Stomach (tissue), 4 donors: ENCODE data around the gene SEMA5A.

ENCODE experiments used
- CTCF ChIP-seq, 7 experiments: fragments of 450-650 bp in 4 of 7; fragments of 200-600 bp in 3 of 7; sonication (generic) in 3 of 7; IDR thresholded peaks; one replicate each; pipeline ENCODE4 v1.5.1; 2016 to 2019; ENCODE audit warnings: antibody characterized with exemption in 7 of 7, control low read depth in 2 of 7, mild to moderate bottlenecking in 1 of 7
- EP300 ChIP-seq: sonication (generic); formaldehyde crosslinking; IDR thresholded peaks from one replicate; pipeline ENCODE4 v1.6.1; 2017; ENCODE audit warnings: antibody characterized with exemption
- POLR2A ChIP-seq, 4 donors: fragments of 450-650 bp; IDR thresholded peaks; one replicate each; pipeline ENCODE4 v1.6.1; 2016; ENCODE audit warnings: antibody characterized with exemption in 4 of 4, control low read depth in 2 of 4, mild to moderate bottlenecking in 1 of 4, moderate library complexity in 1 of 4
- POLR2AphosphoS5 ChIP-seq, 3 donors: sonication (generic); formaldehyde crosslinking; IDR thresholded peaks; one replicate each; pipeline ENCODE4 v1.6.1; 2016; ENCODE audit warnings: antibody characterized with exemption in 3 of 3

- TF ChIP-seq CTCF (IDR thresholded peaks at IDR 0.05): no peak
- TF ChIP-seq POLR2AphosphoS5 (IDR thresholded peaks at IDR 0.05): no peak
- TF ChIP-seq POLR2A (IDR thresholded peaks at IDR 0.05): no peak
- TF ChIP-seq EP300: no peak
Measured at GRCh38 chr5:9342161-9342787, 203.6 kb downstream of the SEMA5A start.
